Adrenal gland (tissue), 12 donors: ENCODE data around the gene CEMP1. TPM values are rescaled to one million over a fixed set of nuclear protein-coding genes. Genes with fewer than 3 reads are reported as not detected.
A peak's percentile ranks its signal among the peaks of the same experiment; 100 is the strongest.

Experiments
- DNase-seq, 7 donors: peaks; one replicate each; pipeline ENCODE4 v3.0.0-alpha.2; 2019 to 2020
- H3K27ac ChIP-seq, 5 donors: fragments of 200-600 bp; sonication (generic) in 4 of 5; 1 replicate in 3 of 5; 2 replicates in 2 of 5; pipeline versions ENCODE4 v1.5.1 to v1.8.0; 2016 to 2020; ENCODE audit warnings: mild to moderate bottlenecking in 1 of 5
- H3K27me3 ChIP-seq: fragments of 200-600 bp; 2 replicates; pipeline ENCODE4 v1.8.0; 2021
- H3K36me3 ChIP-seq, 2 donors: fragments of 200-600 bp; replicated peaks in 1 of 2; 1 replicate in 1 of 2; 2 replicates in 1 of 2; pipeline versions ENCODE4 v1.5.1 to v1.8.0; 2018 to 2022
- H3K4me1 ChIP-seq, 2 donors: fragments of 200-600 bp; replicated peaks in 1 of 2; 1 replicate in 1 of 2; 2 replicates in 1 of 2; pipeline versions ENCODE4 v1.5.1 to v1.8.0; 2018 to 2021
- H3K4me3 ChIP-seq, 4 donors: fragments of 200-600 bp; sonication (generic) in 3 of 4; one replicate each; pipeline ENCODE4 v1.5.1; 2016 to 2018
- H3K9me3 ChIP-seq, 3 donors: fragments of 200-600 bp; sonication (generic) in 1 of 3; replicated peaks in 1 of 3; 1 replicate in 2 of 3; 2 replicates in 1 of 3; pipeline versions ENCODE4 v1.5.1 to v1.8.0; 2016 to 2021
- CTCF ChIP-seq, 6 experiments: fragments of 450-650 bp in 4 of 6; fragments of 200-600 bp in 2 of 6; sonication (generic) in 1 of 6; IDR thresholded peaks; 1 replicate in 5 of 6; 2 replicates in 1 of 6; pipeline versions ENCODE4 v1.5.1 to v1.8.0; 2016 to 2021; ENCODE audit warnings: antibody characterized with exemption in 6 of 6, mild to moderate bottlenecking in 2 of 6, moderate library complexity in 1 of 6
- POLR2A ChIP-seq, 2 donors: fragments of 450-650 bp; IDR thresholded peaks; one replicate each; pipeline ENCODE4 v1.6.1; 2017; ENCODE audit warnings: antibody characterized with exemption in 2 of 2, mild to moderate bottlenecking in 2 of 2, moderate library complexity in 1 of 2
- WGBS, 4 donors: extraction: QIAGEN DNeasy Blood & Tissue Kit in 2 of 4; methylation state at CpG; one replicate each; pipeline versions ENCODE4 v1.1.5 to v1.1.7; 2013 to 2017; 5-methylcytosine and 5-hydroxymethylcytosine counted together
- intact Hi-C, 2 donors: fragments of 100-400 bp; cut with DNase I; formaldehyde crosslinking; loops; one replicate each; pipeline versions ENCODE4 v1.14.1 to v1.15.0; 2022 to 2023
- polyA plus RNA-seq, 3 donors: library from polyadenylated mRNA; stranded (reverse); fragments of 200-250 nt in 2 of 3; fragments of 350-450 nt in 1 of 3; fragmentation: Illumina TruSeq in 1 of 3; extraction: RNeasy Lipid Tissue Mini Kit (QIAGEN cat#74804) in 1 of 3; gene quantifications; one replicate each; pipeline ENCODE4 v1.2.3, GENCODE V29; 2013 to 2014
- total RNA-seq, 9 donors: library from RNA; depleted of rRNA in 4 of 9; stranded (reverse); fragments of >200 nt in 4 of 9; fragments of 120-200 nt in 1 of 9; fragmentation: NEBNext Ultra II Directional in 1 of 9; extraction: Animal tissue kit (Norgen Biotek cat#: 25700) in 1 of 9; gene quantifications; one replicate each; pipeline versions ENCODE4 v1.1.0 to v1.2.4, GENCODE V29; 2013 to 2023
- donor health status: healthy with polysubstance abuse.
- donor health status: Bipolar disorder and iron deficiency.
- donor health status: DM: yes; HTN: yes; CAD: no.
- donor health status: DM: no; HTN: no; CAD: no.
- donor health status: DM: no; HTN: no; CAD: no.
- donor health status: DM: yes; HTN: yes; CAD: no.

Gene CEMP1
- total and polyA plus RNA-seq, 12 donors, result 0.11 to 1.4 (median 1.3) TPM; not detected in 9

- WGBS, 4 donors, result 45 to 52% (median 50%) methylated on average over 10 to 11 of the region's 11 CpGs
- intact Hi-C loops, result no loop called here
- H3K9me3 ChIP-seq, result no peaks in the 10 kb centered on the region
- peak overlapping the region in 1 of 4 donors; percentile 33 for H3K4me3 ChIP-seq
- peaks cover 49 to 70% of the 10 kb centered on the region in 2 donors for H3K4me1 ChIP-seq
- no peaks in the 10 kb centered on the region for H3K27me3 ChIP-seq
- DNase-seq, result peak in 3 of 7 donors; percentile 25 to 61 (median 47)
- TF ChIP-seq POLR2A (IDR thresholded peaks at IDR 0.05) (no peak), CTCF (IDR thresholded peaks at IDR 0.05) (peak in 3 of 6 experiments; percentile 2 to 28 (median 13))
- H3K36me3 ChIP-seq, result peaks cover 0 to 6% of the 10 kb centered on the region in 2 donors
- peak overlapping the region in 4 of 5 donors; percentile 96 to 99 (median 98) for H3K27ac ChIP-seq
These were observed 14.6 kb downstream of the CEMP1 start for GRCh38 chr16:2516391-2517240.

- Histone ChIP-seq H3K4me3 (peak overlapping the region; percentile 86 to 97 (median 88)), H3K27me3 (no peaks in the 10 kb centered on the region), H3K36me3 (peaks cover 0 to 6% of the 10 kb centered on the region in 2 donors), H3K4me1 (peaks cover 49 to 67% of the 10 kb centered on the region in 2 donors), H3K27ac (peak overlapping the region; percentile 87 to 100 (median 99)), H3K9me3 (no peaks in the 10 kb centered on the region)
- WGBS, 4 donors, result 18 to 37% (median 20%) methylated on average over 7 to 14 of the region's 14 CpGs
- DNase-seq, result peak in 4 of 7 donors; percentile 31 to 63 (median 51)
- intact Hi-C loops, result no loop called here
- peak in 1 of 2 donors; percentile 9 for TF ChIP-seq POLR2A (IDR thresholded peaks at IDR 0.05)
- TF ChIP-seq CTCF (IDR thresholded peaks at IDR 0.05), result no peak
These were observed 15.9 kb downstream of the CEMP1 start for GRCh38 chr16:2515180-2515851.

- 0 to 1% (median 1%) methylated on average over 18 to 63 of the region's 63 CpGs; no CpG with 5 or more reads in 1 of the 4 donors for WGBS, 4 donors
- DNase-seq, result peak in 3 of 7 donors; percentile 55 to 61 (median 55)
- H3K9me3 ChIP-seq, result no peaks in the 10 kb centered on the region
- no peaks in the 10 kb centered on the region for H3K27me3 ChIP-seq
- H3K4me1 ChIP-seq, result peaks cover 45 to 63% of the 10 kb centered on the region in 2 donors
- no peak for TF ChIP-seq CTCF (IDR thresholded peaks at IDR 0.05)
- TF ChIP-seq POLR2A (IDR thresholded peaks at IDR 0.05), result no peak
- H3K4me3 ChIP-seq, result peak overlapping the region; percentile 86 to 97 (median 92)
- peak overlapping the region; percentile 87 to 100 (median 99) for H3K27ac ChIP-seq
- intact Hi-C loops, result no loop called here
- H3K36me3 ChIP-seq, result peaks cover 0 to 3% of the 10 kb centered on the region in 2 donors
These were observed 16.7 kb downstream of the CEMP1 start for GRCh38 chr16:2514333-2515179.
